ENCODE results near the gene RGS3. TPM values are rescaled to one million over a fixed set of nuclear protein-coding genes. Genes with fewer than 3 reads are reported as not detected.
A peak's percentile ranks its signal among the peaks of the same experiment; 100 is the strongest.

RGS3 gene
- total RNA-seq, 1 donor from 2014 or later, result 36.7 TPM

DNA sequence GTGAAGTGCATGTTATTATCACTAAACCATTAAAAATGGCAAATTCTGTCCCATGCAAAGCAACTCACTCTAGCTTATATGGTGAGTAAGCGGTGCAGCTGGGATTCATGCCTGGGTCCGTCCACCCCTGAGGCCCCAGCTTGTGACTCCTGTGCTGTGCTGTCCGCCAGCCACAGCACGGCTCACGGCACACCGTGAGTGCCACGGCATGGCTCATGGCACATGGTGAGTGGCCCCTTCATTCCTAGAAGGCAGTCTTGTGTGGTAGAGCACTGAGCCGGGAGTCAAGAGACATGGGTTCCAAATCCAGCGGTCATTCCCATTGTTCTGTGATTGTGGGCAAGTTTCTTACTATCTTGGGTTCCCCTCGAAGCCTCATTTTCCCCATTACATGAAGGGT, 18.8 kb downstream of the RGS3 start:
- H3K27me3 Mint-ChIP-seq (ENCODE audit: low read depth), result no peaks in the 10 kb centered on the region
- TF ChIP-seq, protein P1, sequence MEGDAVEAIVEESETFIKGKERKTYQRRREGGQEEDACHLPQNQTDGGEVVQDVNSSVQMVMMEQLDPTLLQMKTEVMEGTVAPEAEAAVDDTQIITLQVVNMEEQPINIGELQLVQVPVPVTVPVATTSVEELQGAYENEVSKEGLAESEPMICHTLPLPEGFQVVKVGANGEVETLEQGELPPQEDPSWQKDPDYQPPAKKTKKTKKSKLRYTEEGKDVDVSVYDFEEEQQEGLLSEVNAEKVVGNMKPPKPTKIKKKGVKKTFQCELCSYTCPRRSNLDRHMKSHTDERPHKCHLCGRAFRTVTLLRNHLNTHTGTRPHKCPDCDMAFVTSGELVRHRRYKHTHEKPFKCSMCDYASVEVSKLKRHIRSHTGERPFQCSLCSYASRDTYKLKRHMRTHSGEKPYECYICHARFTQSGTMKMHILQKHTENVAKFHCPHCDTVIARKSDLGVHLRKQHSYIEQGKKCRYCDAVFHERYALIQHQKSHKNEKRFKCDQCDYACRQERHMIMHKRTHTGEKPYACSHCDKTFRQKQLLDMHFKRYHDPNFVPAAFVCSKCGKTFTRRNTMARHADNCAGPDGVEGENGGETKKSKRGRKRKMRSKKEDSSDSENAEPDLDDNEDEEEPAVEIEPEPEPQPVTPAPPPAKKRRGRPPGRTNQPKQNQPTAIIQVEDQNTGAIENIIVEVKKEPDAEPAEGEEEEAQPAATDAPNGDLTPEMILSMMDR (conservative IDR thresholded peaks at IDR 0.05), result no peak
- H3K4me3 Mint-ChIP-seq, result no peak overlapping the region
- H3K27ac Mint-ChIP-seq (ENCODE audit: unreplicated experiment), result peak overlapping the region; percentile 79
- peaks cover 24% of the 10 kb centered on the region for H3K4me1 Mint-ChIP-seq
- H3K36me3 Mint-ChIP-seq (ENCODE audit: low read depth), result no peaks in the 10 kb centered on the region
- DNase-seq (ENCODE audit: low read depth, low spot score), result no peak
- no peaks in the 10 kb centered on the region for H3K9me3 Mint-ChIP-seq

DNA sequence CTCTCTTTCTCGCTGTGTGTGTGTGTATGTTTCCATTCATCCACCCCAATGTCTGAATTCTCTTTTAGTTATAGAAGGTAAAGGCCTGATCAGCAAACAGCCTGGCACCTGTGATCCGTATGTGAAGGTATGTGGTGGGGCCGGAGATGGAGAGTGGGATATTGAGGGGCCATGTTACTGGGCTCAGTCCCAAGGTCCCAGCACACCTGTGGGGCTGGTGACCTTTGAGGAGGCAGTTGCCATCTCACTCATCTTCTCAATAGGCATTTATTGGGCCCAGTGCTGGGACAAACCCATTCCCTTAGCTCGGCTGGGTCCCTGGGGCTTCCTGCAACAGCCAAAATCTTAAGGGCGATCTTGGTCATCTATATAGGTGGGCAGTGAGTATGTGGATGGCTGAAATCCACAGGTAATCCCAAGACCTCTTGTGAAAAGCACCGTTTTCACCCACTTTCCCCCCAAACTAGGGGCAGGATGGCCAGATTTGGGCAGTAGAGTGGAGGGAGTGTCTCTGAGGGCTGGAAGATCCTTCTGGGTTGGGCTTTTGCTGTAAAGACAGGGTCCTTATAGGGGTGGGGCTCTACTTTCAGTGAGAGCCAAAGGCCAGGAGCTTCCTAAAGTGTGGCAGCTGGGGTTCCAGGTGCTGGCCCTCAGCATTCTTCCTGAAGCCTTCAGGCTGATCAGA, 19.6 kb downstream of the RGS3 start:
- no peaks in the 10 kb centered on the region for H3K27me3 Mint-ChIP-seq (ENCODE audit: low read depth)
- H3K9me3 Mint-ChIP-seq, result no peaks in the 10 kb centered on the region
- H3K4me3 Mint-ChIP-seq, result no peak overlapping the region
- H3K27ac Mint-ChIP-seq (ENCODE audit: unreplicated experiment), result peak overlapping the region; percentile 79
- DNase-seq (ENCODE audit: low read depth, low spot score), result no peak
- H3K4me1 Mint-ChIP-seq, result peaks cover 19% of the 10 kb centered on the region
- TF ChIP-seq, protein P1 (conservative IDR thresholded peaks at IDR 0.05), result no peak
- no peaks in the 10 kb centered on the region for H3K36me3 Mint-ChIP-seq (ENCODE audit: low read depth)

DNA sequence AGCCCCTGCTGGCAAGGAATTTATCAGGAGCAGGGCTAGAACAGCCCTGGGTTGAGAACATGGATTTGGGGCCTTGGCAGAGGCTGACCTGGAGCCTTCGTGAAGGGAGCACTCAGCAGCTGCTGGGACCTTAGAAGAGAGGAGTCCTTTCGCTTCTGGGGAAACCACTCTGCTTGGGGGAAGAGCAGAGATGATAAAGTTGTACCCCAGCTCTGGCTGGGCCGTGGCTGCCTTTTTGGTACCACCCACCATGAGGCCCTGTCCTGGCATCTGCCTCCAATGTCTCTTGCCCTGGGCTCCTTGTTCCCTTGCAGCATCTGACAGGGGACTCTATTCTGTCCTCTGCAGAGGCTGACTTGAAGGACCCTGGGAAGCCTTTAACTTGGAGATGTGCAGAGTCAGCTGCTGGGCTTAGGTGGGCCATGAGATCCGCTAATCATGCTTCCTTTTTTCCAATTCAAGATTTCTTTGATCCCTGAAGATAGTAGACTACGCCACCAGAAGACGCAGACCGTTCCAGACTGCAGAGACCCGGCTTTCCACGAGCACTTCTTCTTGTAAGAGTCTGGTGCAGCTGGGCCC, 20.2 kb downstream of the RGS3 start:
- DNase-seq (ENCODE audit: low read depth, low spot score), result no peak
- TF ChIP-seq, protein P1 (conservative IDR thresholded peaks at IDR 0.05), result no peak
- Mint-ChIP-seq H3K27me3 (ENCODE audit: low read depth) (no peaks in the 10 kb centered on the region), H3K4me3 (no peak overlapping the region), H3K9me3 (no peaks in the 10 kb centered on the region), H3K36me3 (ENCODE audit: low read depth) (no peaks in the 10 kb centered on the region), H3K4me1 (peaks cover 16% of the 10 kb centered on the region), H3K27ac (ENCODE audit: unreplicated experiment) (no peak overlapping the region)

DNA sequence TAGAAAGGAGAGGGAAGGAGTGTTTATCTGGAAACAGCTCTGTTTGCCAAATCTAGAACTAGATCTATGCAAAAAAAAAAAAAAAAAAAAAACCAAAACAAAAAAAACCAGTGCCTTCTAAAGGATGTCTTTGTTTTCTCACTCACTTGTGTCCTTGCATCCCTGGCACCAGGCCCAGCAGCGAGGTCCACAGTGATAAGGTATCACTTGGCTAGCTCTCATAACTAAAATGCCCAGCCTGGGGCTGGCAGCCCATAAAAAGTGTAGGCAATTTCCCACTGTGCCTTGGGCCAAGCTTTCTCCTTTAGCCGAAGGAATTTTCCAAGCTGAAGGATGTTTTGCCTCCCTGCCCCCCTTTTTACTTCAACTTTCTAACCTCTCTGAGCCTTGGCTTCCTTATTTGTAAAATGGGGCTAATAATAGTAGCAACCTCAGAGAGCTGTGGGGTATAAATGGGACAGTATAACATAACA, 20.8 kb downstream of the RGS3 start:
- no peaks in the 10 kb centered on the region for H3K27me3 Mint-ChIP-seq (ENCODE audit: low read depth)
- H3K27ac Mint-ChIP-seq (ENCODE audit: unreplicated experiment), result no peak overlapping the region
- no peaks in the 10 kb centered on the region for H3K36me3 Mint-ChIP-seq (ENCODE audit: low read depth)
- TF ChIP-seq, protein P1 (conservative IDR thresholded peaks at IDR 0.05), result no peak
- no peaks in the 10 kb centered on the region for H3K9me3 Mint-ChIP-seq
- no peak for DNase-seq (ENCODE audit: low read depth, low spot score)
- peaks cover 11% of the 10 kb centered on the region for H3K4me1 Mint-ChIP-seq
- H3K4me3 Mint-ChIP-seq, result no peak overlapping the region

DNA sequence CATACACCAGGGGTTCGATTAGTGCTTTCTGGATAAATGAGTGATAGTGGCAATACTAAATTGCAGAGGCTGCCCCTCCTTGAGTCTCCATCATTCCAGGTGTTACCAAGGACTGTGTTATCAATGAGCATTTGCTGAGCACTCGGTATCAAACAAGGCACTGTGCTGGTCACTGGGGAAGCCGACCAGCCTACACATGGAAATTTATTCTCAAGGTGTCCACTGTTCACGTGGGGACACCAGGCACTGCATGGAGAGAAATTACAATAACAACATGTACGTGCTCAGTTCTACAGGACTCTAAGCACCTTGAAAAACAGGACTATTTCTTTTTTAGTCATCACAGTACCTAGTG, 22.2 kb downstream of the RGS3 start:
- TF ChIP-seq, protein P1 (conservative IDR thresholded peaks at IDR 0.05), result no peak
- H3K4me3 Mint-ChIP-seq, result no peak overlapping the region
- H3K9me3 Mint-ChIP-seq, result no peaks in the 10 kb centered on the region
- H3K4me1 Mint-ChIP-seq, result peaks cover 4% of the 10 kb centered on the region
- H3K36me3 Mint-ChIP-seq (ENCODE audit: low read depth), result no peaks in the 10 kb centered on the region
- DNase-seq (ENCODE audit: low read depth, low spot score), result no peak
- no peaks in the 10 kb centered on the region for H3K27me3 Mint-ChIP-seq (ENCODE audit: low read depth)
- H3K27ac Mint-ChIP-seq (ENCODE audit: unreplicated experiment), result no peak overlapping the region
